Neural progenitor cell (in vitro differentiated cells): ENCODE data around the gene CCDC88B. TPM values are rescaled to one million over a fixed set of nuclear protein-coding genes. Genes with fewer than 3 reads are reported as not detected.

ENCODE experiments used
- DNase-seq: peaks from one replicate; pipeline ENCODE4 v3.0.0-alpha.2; 2016; ENCODE audit warnings: low spot score
- H2AFZ ChIP-seq: fragments of 200-600 bp; sonication (generic); replicated peaks from 2 replicates; pipeline ENCODE4 v1.6.1; 2016; ENCODE audit warnings: antibody characterized with exemption
- H3F3A ChIP-seq: fragments of 200-600 bp; sonication (generic); 2 replicates; pipeline ENCODE4 v1.6.1; 2016; ENCODE audit warnings: antibody characterized with exemption, low read depth
- H3K27ac ChIP-seq: fragments of 200-600 bp; sonication (generic); 2 replicates; pipeline ENCODE4 v1.5.1; 2016; ENCODE audit warnings: mild to moderate bottlenecking
- H3K27me3 ChIP-seq: fragments of 200-600 bp; sonication (generic); 2 replicates; pipeline ENCODE4 v1.6.1; 2016; ENCODE audit warnings: mild to moderate bottlenecking, moderate library complexity
- H3K36me3 ChIP-seq: fragments of 200-600 bp; sonication (generic); 2 replicates; pipeline ENCODE4 v1.5.1; 2016
- H3K4me1 ChIP-seq: fragments of 200-600 bp; sonication (generic); 2 replicates; pipeline ENCODE4 v1.6.1; 2016; ENCODE audit warnings: mixed run types
- H3K4me2 ChIP-seq: fragments of 200-600 bp; sonication (generic); 2 replicates; pipeline ENCODE4 v1.6.1; 2016
- H3K4me3 ChIP-seq: fragments of 200-600 bp; sonication (generic); 2 replicates; pipeline ENCODE4 v1.5.1; 2016
- H3K79me2 ChIP-seq: fragments of 200-600 bp; sonication (generic); 2 replicates; pipeline ENCODE4 v1.6.1; 2016; ENCODE audit warnings: low read depth
- H3K9ac ChIP-seq: fragments of 200-600 bp; sonication (generic); 2 replicates; pipeline ENCODE4 v1.6.1; 2016
- H3K9me3 ChIP-seq: fragments of 200-600 bp; sonication (generic); 2 replicates; pipeline ENCODE4 v1.5.1; 2016; ENCODE audit warnings: low read depth
- H4K20me1 ChIP-seq: fragments of 200-600 bp; sonication (generic); 2 replicates; pipeline ENCODE4 v1.6.1; 2016; ENCODE audit warnings: low read depth
- H3K27ac Mint-ChIP-seq: 3 replicates; pipeline ENCODE4 v1.8.0; 2021; ENCODE audit warnings: mixed read lengths
- H3K27me3 Mint-ChIP-seq: 2 replicates; pipeline ENCODE4 v1.8.0; 2022; ENCODE audit warnings: low read depth, mild to moderate bottlenecking, inconsistent platforms, moderate library complexity, mixed read lengths; ENCODE audit not compliant: insufficient read depth
- H3K36me3 Mint-ChIP-seq: 3 replicates; pipeline ENCODE4 v1.8.0; 2021; ENCODE audit warnings: mixed read lengths
- H3K4me1 Mint-ChIP-seq: 3 replicates; pipeline ENCODE4 v1.8.0; 2021; ENCODE audit warnings: mixed read lengths
- H3K4me3 Mint-ChIP-seq: 3 replicates; pipeline ENCODE4 v1.8.0; 2021; ENCODE audit warnings: mild to moderate bottlenecking, moderate library complexity, mixed read lengths
- H3K9me3 Mint-ChIP-seq: 3 replicates; pipeline ENCODE4 v1.8.0; 2020; ENCODE audit warnings: mixed read lengths
- EZH2 ChIP-seq: fragments of 200-600 bp; sonication (generic); IDR thresholded peaks from 2 replicates; pipeline ENCODE4 v1.6.1; 2017; ENCODE audit warnings: antibody characterized with exemption, mild to moderate bottlenecking, moderate library complexity
- EZH2phosphoT487 ChIP-seq: fragments of 200-600 bp; sonication (generic); IDR thresholded peaks from 2 replicates; pipeline ENCODE4 v1.6.1; 2017; ENCODE audit warnings: antibody characterized with exemption
- total RNA-seq: library from RNA; depleted of rRNA; stranded (reverse); fragments of >200 nt; gene quantifications from 2 replicates; pipeline ENCODE4 v1.2.3, GENCODE V29; 2015; ENCODE audit warnings: low replicate concordance
- TF ChIP-seq, protein P1 (sequence below): fragments of 200-600 bp; sonication (generic); IDR thresholded peaks from 2 replicates; pipeline ENCODE4 v1.5.1; 2017; ENCODE audit warnings: antibody characterized with exemption, mild to moderate bottlenecking

Gene CCDC88B
- total RNA-seq, 1 donor from 2014 or later: 0.62 TPM

DNA sequence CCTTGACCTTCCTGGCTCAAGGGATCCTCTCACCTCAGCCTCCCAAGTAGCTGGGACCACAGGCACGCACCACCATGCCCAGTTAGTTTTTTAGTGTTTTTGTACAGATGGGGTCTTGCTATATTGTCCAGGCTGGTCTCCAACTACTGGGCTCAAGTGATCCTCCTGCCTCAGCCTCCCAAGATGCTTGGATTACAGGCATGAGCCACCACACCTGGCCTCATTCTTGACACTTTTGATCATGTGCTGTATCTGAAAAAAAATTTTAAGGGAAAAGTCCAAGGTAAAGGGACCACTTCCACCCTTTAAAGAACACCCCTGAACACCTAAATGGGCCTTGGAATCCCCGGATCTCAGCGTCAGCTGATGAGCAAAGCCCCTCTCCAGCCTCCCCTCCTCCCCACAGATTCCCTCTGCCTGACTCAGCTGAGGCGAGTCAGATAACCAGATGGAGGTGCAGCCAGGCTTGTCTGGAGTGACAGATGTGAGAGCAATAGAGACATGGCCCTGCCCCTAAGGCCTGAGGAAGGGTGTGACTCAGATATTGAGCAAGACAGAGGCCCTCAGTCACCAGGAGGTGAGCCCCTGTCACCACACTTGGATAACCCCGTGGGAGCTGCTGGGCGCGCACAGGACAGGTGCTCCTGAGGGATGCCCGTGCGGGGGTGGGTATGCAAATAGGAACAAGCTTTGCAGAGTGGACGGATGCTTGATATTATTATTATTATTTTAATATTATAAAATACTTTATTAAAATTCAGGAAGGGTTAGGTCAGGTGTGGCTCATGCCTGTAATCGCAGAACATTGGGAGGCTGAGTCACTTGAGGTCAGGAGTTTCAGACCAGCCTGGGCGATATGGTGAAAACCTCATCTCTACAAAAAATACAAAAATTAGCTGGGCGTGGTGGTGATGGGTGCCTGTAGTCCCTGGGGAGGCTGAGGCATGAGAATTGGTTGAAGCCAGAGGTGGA lies 5.0 kb upstream of the CCDC88B start:
- peak; percentile 51 for DNase-seq
- H3K9ac ChIP-seq: no peak overlapping the region

DNA sequence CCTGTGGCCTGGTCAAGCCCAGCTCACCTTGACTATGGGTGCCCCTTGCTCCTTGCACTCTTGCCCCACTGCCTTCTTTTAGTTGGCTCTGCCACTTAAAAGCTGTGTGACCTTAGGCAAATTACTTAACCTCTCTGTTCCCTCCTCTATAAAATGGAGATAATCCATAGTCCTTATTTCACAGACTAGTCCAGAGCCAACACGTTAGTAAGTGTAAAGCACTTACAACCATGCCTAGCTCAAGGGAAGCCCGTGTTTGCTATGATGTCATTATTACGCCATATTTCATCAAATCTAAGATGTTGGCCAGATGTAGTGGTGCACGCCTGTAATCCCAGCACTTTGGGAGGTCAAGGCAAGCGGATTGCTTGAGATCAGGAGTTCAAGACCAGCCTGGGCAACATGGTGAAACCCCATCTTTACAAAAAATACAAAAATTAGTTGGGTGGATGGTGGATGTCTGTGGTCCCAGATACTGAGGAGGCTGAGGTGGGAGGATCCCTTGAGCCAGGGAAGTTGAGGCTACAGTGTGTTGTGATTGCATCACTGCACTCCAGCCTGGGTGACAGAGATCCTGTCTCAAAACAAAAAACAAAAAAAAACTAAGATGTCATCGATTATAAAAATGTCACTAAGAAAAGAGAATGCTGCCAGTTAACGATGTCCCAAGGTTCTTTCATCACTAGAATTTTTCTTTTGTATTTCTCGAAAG lies 2.3 kb upstream of the CCDC88B start:
- peak overlapping the region; percentile 41 for H3K4me3 Mint-ChIP-seq
- peak overlapping the region; percentile 10 for H3K27ac Mint-ChIP-seq
- no peak overlapping the region for H3K4me2 ChIP-seq

More for the DNA sequence above, 5.0 kb upstream of the CCDC88B start:
- H2AFZ ChIP-seq: no peak overlapping the region
- H3K79me2 ChIP-seq: no peaks in the 10 kb centered on the region
- no peak overlapping the region for H3K4me3 ChIP-seq
- Mint-ChIP-seq H3K9me3 (no peaks in the 10 kb centered on the region), H3K4me3 (no peak overlapping the region), H3K27ac (no peak overlapping the region), H3K4me1 (peaks cover 10% of the 10 kb centered on the region), H3K36me3 (no peaks in the 10 kb centered on the region), H3K27me3 (peaks cover 21% of the 10 kb centered on the region)
- TF ChIP-seq EZH2phosphoT487 (no peak), EZH2 (no peak)
- TF ChIP-seq, protein P1, sequence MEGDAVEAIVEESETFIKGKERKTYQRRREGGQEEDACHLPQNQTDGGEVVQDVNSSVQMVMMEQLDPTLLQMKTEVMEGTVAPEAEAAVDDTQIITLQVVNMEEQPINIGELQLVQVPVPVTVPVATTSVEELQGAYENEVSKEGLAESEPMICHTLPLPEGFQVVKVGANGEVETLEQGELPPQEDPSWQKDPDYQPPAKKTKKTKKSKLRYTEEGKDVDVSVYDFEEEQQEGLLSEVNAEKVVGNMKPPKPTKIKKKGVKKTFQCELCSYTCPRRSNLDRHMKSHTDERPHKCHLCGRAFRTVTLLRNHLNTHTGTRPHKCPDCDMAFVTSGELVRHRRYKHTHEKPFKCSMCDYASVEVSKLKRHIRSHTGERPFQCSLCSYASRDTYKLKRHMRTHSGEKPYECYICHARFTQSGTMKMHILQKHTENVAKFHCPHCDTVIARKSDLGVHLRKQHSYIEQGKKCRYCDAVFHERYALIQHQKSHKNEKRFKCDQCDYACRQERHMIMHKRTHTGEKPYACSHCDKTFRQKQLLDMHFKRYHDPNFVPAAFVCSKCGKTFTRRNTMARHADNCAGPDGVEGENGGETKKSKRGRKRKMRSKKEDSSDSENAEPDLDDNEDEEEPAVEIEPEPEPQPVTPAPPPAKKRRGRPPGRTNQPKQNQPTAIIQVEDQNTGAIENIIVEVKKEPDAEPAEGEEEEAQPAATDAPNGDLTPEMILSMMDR: no peak
- H3K27ac ChIP-seq: no peak overlapping the region
- no peaks in the 10 kb centered on the region for H4K20me1 ChIP-seq
- H3K27me3 ChIP-seq: peaks cover 11% of the 10 kb centered on the region
- H3K4me2 ChIP-seq: no peak overlapping the region
- no peaks in the 10 kb centered on the region for H3K9me3 ChIP-seq
- H3K4me1 ChIP-seq: no peaks in the 10 kb centered on the region
- H3K36me3 ChIP-seq: no peaks in the 10 kb centered on the region
- H3F3A ChIP-seq: no peaks in the 10 kb centered on the region

DNA sequence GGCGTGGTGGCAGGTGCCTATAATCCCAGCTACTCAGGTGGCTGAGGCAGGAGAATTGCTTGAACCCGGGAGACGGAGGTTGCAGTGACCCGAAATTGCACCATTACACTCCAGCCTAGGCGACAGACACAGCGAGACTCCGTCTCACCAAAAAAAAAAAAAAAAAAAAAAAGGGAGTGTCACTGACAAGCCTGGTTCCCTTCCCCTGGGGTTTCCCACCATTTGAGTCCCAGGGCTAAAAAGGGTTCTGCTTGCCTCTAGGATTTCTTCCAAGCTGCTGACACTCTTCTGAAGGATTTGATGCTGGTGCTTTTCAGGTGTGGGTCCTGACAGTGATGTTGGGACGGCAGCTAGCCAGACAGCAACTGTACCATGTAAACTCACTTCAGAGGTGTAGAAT lies 1.3 kb upstream of the CCDC88B start:
- H2AFZ ChIP-seq: no peak overlapping the region
- Mint-ChIP-seq H3K4me1 (peaks cover 17% of the 10 kb centered on the region), H3K9me3 (no peaks in the 10 kb centered on the region), H3K27ac (no peak overlapping the region), H3K4me3 (no peak overlapping the region), H3K27me3 (peaks cover 28% of the 10 kb centered on the region), H3K36me3 (no peaks in the 10 kb centered on the region)
- peaks cover 17% of the 10 kb centered on the region for H3F3A ChIP-seq
- H3K4me3 ChIP-seq: no peak overlapping the region
- peaks cover 17% of the 10 kb centered on the region for H3K4me1 ChIP-seq
- H3K27me3 ChIP-seq: peaks cover 31% of the 10 kb centered on the region
- no peak overlapping the region for H3K27ac ChIP-seq
- DNase-seq: no peak
- TF ChIP-seq EZH2 (no peak), EZH2phosphoT487 (no peak)
- TF ChIP-seq, protein P1: no peak
- no peak overlapping the region for H3K9ac ChIP-seq
- H3K36me3 ChIP-seq: no peaks in the 10 kb centered on the region
- no peaks in the 10 kb centered on the region for H4K20me1 ChIP-seq
- no peaks in the 10 kb centered on the region for H3K9me3 ChIP-seq
- H3K79me2 ChIP-seq: no peaks in the 10 kb centered on the region
- H3K4me2 ChIP-seq: no peak overlapping the region

More for the DNA sequence above, 2.3 kb upstream of the CCDC88B start:
- Histone ChIP-seq H3K27me3 (peaks cover 31% of the 10 kb centered on the region), H3K79me2 (no peaks in the 10 kb centered on the region), H3K27ac (no peak overlapping the region), H3K9ac (no peak overlapping the region), H4K20me1 (no peaks in the 10 kb centered on the region), H3K4me1 (peaks cover 12% of the 10 kb centered on the region), H2AFZ (no peak overlapping the region), H3F3A (peaks cover 17% of the 10 kb centered on the region), H3K4me3 (no peak overlapping the region), H3K36me3 (no peaks in the 10 kb centered on the region), H3K9me3 (no peaks in the 10 kb centered on the region)
- peaks cover 17% of the 10 kb centered on the region for H3K4me1 Mint-ChIP-seq
- no peak for TF ChIP-seq EZH2
- TF ChIP-seq, protein P1: no peak
- TF ChIP-seq EZH2phosphoT487: no peak
- no peaks in the 10 kb centered on the region for H3K36me3 Mint-ChIP-seq
- no peak for DNase-seq
- peaks cover 30% of the 10 kb centered on the region for H3K27me3 Mint-ChIP-seq
- no peaks in the 10 kb centered on the region for H3K9me3 Mint-ChIP-seq
